Measurements from ENCODE around the gene PPID.
"Not testable (repeated sequence)": the region's sequence is repeated elsewhere in the genome, so short reads cannot be mapped to it uniquely, and the experiment has no call there.

The PPID gene

GRCh38 chr4:158729716-158730559 lies 6.7 kb upstream of the PPID start:
- peak; percentile 73 for DNase-seq

- no peak for DNase-seq
Observed at GRCh38 chr4:158728236-158728635, 5.0 kb upstream of the PPID start.

DNA sequence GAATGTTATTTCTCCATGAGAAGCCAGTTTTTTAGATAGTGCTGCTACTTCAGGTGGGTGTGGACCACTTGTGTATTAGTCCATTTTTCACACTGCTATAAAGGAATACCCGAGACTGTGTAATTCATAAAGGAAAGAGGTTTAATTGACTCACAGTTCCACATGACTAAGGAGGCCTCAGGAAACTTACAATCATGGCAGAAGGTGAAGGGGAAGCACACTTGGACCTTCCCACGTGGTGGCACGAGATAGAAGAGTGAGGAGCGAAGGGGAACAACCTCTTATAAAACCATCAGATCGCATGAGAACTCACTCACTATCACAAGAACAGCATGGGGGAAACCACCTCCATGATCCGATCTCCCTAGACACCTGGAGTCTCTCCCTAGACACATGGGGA lies 3.4 kb upstream of the PPID start:
- DNase-seq, result no peak

- DNase-seq, result no peak
Observed at GRCh38 chr4:158724637-158725036, 1.4 kb upstream of the PPID start.

- DNase-seq, result peak; percentile 50
Observed at GRCh38 chr4:158722291-158722916, 792 bp downstream of the PPID start.

DNA sequence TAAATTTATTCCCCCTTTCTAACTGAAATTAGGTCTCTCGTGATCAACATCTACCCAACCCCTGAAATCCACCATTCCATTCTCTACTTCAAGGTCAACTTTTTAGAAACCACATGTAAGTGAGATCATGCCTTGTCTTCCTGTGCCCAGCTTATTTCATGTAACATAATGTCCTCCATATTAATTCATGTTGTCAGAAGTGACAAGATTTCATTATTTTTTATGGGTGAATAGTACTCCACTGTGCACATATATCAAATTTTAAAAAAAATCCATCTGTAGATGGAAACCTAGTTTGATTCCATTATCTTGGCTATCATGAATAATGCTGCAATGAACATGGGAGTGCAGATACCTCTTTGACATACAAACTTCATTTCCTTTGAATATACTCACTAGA lies 1.5 kb downstream of the PPID start:
- DNase-seq, result no peak

GRCh38 chr4:158715802-158716201 lies 7.4 kb downstream of the PPID start:
- DNase-seq, result no peak

GRCh38 chr4:158714937-158715336 lies 8.3 kb downstream of the PPID start:
- no peak for DNase-seq

GRCh38 chr4:158712622-158713021 lies 10.6 kb downstream of the PPID start:
- not testable (repeated sequence) for DNase-seq

GRCh38 chr4:158710814-158711213 lies 12.4 kb downstream of the PPID start:
- DNase-seq, result peak; percentile 6

- no peak for DNase-seq
Observed at GRCh38 chr4:158704274-158704673, 18.9 kb downstream of the PPID start.

DNA sequence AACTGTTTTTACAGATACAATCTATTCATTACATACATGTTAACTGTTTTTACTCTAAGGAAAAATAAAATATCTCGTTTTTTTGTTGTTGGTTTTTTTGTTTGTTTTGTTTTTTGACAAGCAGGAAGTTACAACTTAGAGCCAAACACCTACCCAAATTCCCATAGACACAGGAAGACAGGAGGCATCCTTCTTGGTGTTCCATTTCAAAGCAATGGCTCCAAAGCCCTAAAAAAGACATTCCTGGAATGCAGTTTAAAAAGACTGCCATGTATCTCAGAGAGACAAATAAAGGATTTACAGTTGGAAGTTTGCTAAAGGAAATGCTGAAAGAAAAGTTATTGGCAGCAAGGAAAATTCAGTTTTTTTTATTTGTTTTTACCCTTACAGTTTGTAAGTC lies 34.4 kb downstream of the PPID start:
- no peak for DNase-seq

GRCh38 chr4:158682066-158682465 lies 41.1 kb downstream of the PPID start:
- DNase-seq, result no peak

- no peak for DNase-seq
Observed at GRCh38 chr4:158681629-158682028, 41.6 kb downstream of the PPID start.

DNA sequence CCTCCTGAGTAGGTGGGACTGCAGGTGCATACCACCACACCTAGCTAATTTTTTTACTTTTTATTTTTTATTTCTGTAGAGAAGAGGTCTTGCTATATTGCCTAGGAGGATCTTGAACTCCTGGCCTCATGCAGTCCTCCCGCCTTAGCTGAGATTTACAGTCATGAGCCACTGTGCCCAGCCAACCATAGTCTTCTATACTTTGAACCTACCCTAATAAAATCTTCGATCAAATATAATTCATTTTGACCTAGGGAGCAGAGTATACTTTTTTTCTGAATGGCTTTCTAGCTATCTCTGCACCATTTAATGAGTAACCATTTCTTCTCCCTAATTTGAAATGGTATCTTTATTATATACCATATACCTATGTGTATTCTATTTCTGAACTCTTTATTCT lies 44.4 kb downstream of the PPID start:
- no peak for DNase-seq

GRCh38 chr4:158676076-158676475 lies 47.1 kb downstream of the PPID start:
- no peak for DNase-seq

GRCh38 chr4:158673633-158674032 lies 49.6 kb downstream of the PPID start:
- no peak for DNase-seq

- peak; percentile 98 for DNase-seq
Observed at GRCh38 chr4:158671915-158672806, 51.0 kb downstream of the PPID start, which contains the start of gene ETFDH. Gene ETFDH, plus strand, starts transcription at chr4:158672296. Its CDS starts 161 bp downstream, at chr4:158672457.

- no peak for DNase-seq
Observed at GRCh38 chr4:158671665-158671914, 51.6 kb downstream of the PPID start, which contains the start of gene C4orf46. Gene C4orf46, minus strand, starts transcription at chr4:158671887. Its CDS starts 86 bp downstream, at chr4:158671801.

GRCh38 chr4:158670975-158671664 lies 52.1 kb downstream of the PPID start:
- DNase-seq, result peak; percentile 84

- DNase-seq, result no peak
Observed at GRCh38 chr4:158669310-158669709, 53.9 kb downstream of the PPID start.

GRCh38 chr4:158667651-158668198 lies 55.5 kb downstream of the PPID start:
- peak; percentile 65 for DNase-seq

DNA sequence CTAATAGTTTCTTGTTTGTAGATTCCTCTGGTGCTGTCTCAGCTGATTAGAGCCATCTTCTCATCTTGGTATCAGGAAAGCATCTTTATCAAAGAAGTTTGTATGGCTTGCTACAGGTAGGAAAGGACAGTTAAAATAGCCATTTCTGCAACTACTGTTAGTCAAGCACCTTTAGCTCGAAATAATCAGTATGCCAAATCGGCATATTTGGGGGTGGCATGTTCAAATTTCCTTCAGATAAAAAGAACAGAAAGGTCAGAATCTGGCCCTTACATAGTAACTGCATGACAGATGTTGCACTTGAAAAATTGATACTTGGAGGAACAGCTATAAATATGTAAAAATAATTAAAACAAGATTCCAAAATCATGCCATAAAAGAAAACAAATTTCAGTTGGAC lies 56.3 kb downstream of the PPID start:
- no peak for DNase-seq
